Neural cell (in vitro differentiated cells): ENCODE measurements around the gene DCUN1D1. TPM values are rescaled to one million over a fixed set of nuclear protein-coding genes. Genes with fewer than 3 reads are reported as not detected.

ENCODE experiments used
- H2AFZ ChIP-seq: fragments of 200-600, 300-800 bp; sonication (generic), shearing (Covaris generic); 2 replicates; pipeline ENCODE4 v1.6.0; 2014; ENCODE audit warnings: low read depth, mild to moderate bottlenecking, antibody characterized with exemption, low read length, moderate library complexity
- H3F3A ChIP-seq: fragments of 200-600 bp; shearing (Covaris generic); 2 replicates; pipeline ENCODE4 v1.6.1; 2016; ENCODE audit warnings: mild to moderate bottlenecking, moderate library complexity, mixed read lengths, antibody characterized with exemption, low read length; ENCODE audit not compliant: insufficient read depth, poor library complexity, severe bottlenecking
- H3K27ac ChIP-seq: fragments of 200-600, 300-800 bp; sonication (generic), shearing (Covaris generic); 2 replicates; pipeline ENCODE4 v1.5.1; 2014; ENCODE audit warnings: mild to moderate bottlenecking, low read length, moderate library complexity
- H3K27me3 ChIP-seq: fragments of 300-800, 200-600 bp; sonication (generic), shearing (Covaris generic); 2 replicates; pipeline ENCODE4 v1.6.0; 2014; ENCODE audit warnings: mild to moderate bottlenecking, low read depth, low read length, moderate library complexity; ENCODE audit not compliant: insufficient read depth
- H3K36me3 ChIP-seq: fragments of 300-800, 200-600 bp; sonication (generic), shearing (Covaris generic); 2 replicates; pipeline ENCODE4 v1.5.1; 2014; ENCODE audit warnings: mild to moderate bottlenecking, antibody characterized with exemption, low read length, moderate library complexity; ENCODE audit not compliant: insufficient read depth
- H3K4me2 ChIP-seq: fragments of 300-800, 200-600 bp; sonication (generic), shearing (Covaris generic); 2 replicates; pipeline ENCODE4 v1.6.0; 2014; ENCODE audit warnings: mild to moderate bottlenecking, low read length
- H3K4me3 ChIP-seq: fragments of 300-800, 200-600 bp; sonication (generic), shearing (Covaris generic); 2 replicates; pipeline ENCODE4 v1.5.1; 2014; ENCODE audit warnings: mild to moderate bottlenecking, low read length, moderate library complexity
- H3K79me2 ChIP-seq: fragments of 200-600 bp; shearing (Covaris generic); replicated peaks from 2 replicates; pipeline ENCODE4 v1.6.0; 2014; ENCODE audit warnings: mild to moderate bottlenecking, low read length, moderate library complexity; ENCODE audit not compliant: insufficient read depth
- H3K9ac ChIP-seq: fragments of 300-800, 200-600 bp; sonication (generic), shearing (Covaris generic); 2 replicates; pipeline ENCODE4 v1.6.1; 2016; ENCODE audit warnings: mild to moderate bottlenecking, low read length, mixed read lengths
- H3K9me2 ChIP-seq: fragments of 200-600 bp; shearing (Covaris generic); 2 replicates; pipeline ENCODE4 v1.6.1; 2016; ENCODE audit warnings: mild to moderate bottlenecking, low read length, mixed read lengths; ENCODE audit not compliant: insufficient read depth
- H3K9me3 ChIP-seq: fragments of 200-600, 300-800 bp; sonication (generic), shearing (Covaris generic); 2 replicates; pipeline ENCODE4 v1.6.1; 2016; ENCODE audit warnings: mild to moderate bottlenecking, mixed run types, low read length, moderate library complexity, mixed read lengths
- H4K20me1 ChIP-seq: fragments of 200-600 bp; shearing (Covaris generic); 2 replicates; pipeline ENCODE4 v1.6.1; 2016; ENCODE audit warnings: mild to moderate bottlenecking, mixed run types; ENCODE audit not compliant: insufficient read depth
- CTCF ChIP-seq: fragments of 450-650 bp; IDR thresholded peaks from 2 replicates; pipeline ENCODE4 v1.5.1; 2014; ENCODE audit warnings: antibody characterized with exemption, mild to moderate bottlenecking, moderate library complexity; ENCODE audit not compliant: poor library complexity, severe bottlenecking
- EP300 ChIP-seq: fragments of 450-650 bp; conservative IDR thresholded peaks from 2 replicates; pipeline ENCODE4 v1.6.1; 2014; ENCODE audit warnings: antibody characterized with exemption, mild to moderate bottlenecking, moderate library complexity; ENCODE audit not compliant: poor library complexity, severe bottlenecking
- EZH2 ChIP-seq: fragments of 200-600, 300-800 bp; shearing (Covaris generic), sonication (generic); IDR thresholded peaks from 2 replicates; pipeline ENCODE4 v1.6.1; 2014; ENCODE audit warnings: antibody characterized with exemption, low read length, borderline replicate concordance, mild to moderate bottlenecking; ENCODE audit not compliant: insufficient read depth, poor library complexity, severe bottlenecking
- MXI1 ChIP-seq: fragments of 450-650 bp; conservative IDR thresholded peaks from 2 replicates; pipeline ENCODE4 v1.6.1; 2014; ENCODE audit warnings: antibody characterized with exemption, mild to moderate bottlenecking; ENCODE audit not compliant: poor library complexity, severe bottlenecking
- POLR2AphosphoS5 ChIP-seq: IDR thresholded peaks from 2 replicates; pipeline ENCODE4 v1.6.1; 2012
- RAD21 ChIP-seq: fragments of 450-650 bp; conservative IDR thresholded peaks from 2 replicates; pipeline ENCODE4 v1.6.1; 2014; ENCODE audit warnings: antibody characterized with exemption, mild to moderate bottlenecking, moderate library complexity
- SMC3 ChIP-seq: fragments of 450-650 bp; conservative IDR thresholded peaks from 2 replicates; pipeline ENCODE4 v1.6.1; 2014; ENCODE audit warnings: antibody characterized with exemption, mild to moderate bottlenecking, moderate library complexity; ENCODE audit not compliant: poor library complexity
- TAF1 ChIP-seq: IDR thresholded peaks from 2 replicates; pipeline ENCODE4 v1.6.1; 2012; ENCODE audit warnings: low read depth
- polyA plus RNA-seq: library from polyadenylated mRNA; depleted of rRNA; stranded (reverse); fragments of >200 nt; gene quantifications from 2 replicates; pipeline ENCODE4 v1.2.3, GENCODE V29; 2014
- TF ChIP-seq, protein P1 (sequence below): IDR thresholded peaks from 2 replicates; pipeline ENCODE4 v1.6.1; 2012; ENCODE audit warnings: borderline replicate concordance

Gene DCUN1D1
- polyA plus RNA-seq, 1 donor from 2014 or later, result 33.4 TPM

GRCh38 chr3:183013856-183014255 lies 33.5 kb upstream of the DCUN1D1 start:
- H3K4me2 ChIP-seq, result no peak overlapping the region
- H3K4me3 ChIP-seq, result no peak overlapping the region
- no peak overlapping the region for H3K9ac ChIP-seq
- no peaks in the 10 kb centered on the region for H3K9me2 ChIP-seq
- TF ChIP-seq, protein P1, sequence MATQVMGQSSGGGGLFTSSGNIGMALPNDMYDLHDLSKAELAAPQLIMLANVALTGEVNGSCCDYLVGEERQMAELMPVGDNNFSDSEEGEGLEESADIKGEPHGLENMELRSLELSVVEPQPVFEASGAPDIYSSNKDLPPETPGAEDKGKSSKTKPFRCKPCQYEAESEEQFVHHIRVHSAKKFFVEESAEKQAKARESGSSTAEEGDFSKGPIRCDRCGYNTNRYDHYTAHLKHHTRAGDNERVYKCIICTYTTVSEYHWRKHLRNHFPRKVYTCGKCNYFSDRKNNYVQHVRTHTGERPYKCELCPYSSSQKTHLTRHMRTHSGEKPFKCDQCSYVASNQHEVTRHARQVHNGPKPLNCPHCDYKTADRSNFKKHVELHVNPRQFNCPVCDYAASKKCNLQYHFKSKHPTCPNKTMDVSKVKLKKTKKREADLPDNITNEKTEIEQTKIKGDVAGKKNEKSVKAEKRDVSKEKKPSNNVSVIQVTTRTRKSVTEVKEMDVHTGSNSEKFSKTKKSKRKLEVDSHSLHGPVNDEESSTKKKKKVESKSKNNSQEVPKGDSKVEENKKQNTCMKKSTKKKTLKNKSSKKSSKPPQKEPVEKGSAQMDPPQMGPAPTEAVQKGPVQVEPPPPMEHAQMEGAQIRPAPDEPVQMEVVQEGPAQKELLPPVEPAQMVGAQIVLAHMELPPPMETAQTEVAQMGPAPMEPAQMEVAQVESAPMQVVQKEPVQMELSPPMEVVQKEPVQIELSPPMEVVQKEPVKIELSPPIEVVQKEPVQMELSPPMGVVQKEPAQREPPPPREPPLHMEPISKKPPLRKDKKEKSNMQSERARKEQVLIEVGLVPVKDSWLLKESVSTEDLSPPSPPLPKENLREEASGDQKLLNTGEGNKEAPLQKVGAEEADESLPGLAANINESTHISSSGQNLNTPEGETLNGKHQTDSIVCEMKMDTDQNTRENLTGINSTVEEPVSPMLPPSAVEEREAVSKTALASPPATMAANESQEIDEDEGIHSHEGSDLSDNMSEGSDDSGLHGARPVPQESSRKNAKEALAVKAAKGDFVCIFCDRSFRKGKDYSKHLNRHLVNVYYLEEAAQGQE, result no peak
- TF ChIP-seq TAF1 (no peak), POLR2AphosphoS5 (no peak), EZH2 (no peak), SMC3 (no peak), EP300 (no peak), CTCF (no peak), MXI1 (no peak), RAD21 (no peak)
- no peaks in the 10 kb centered on the region for H3K27me3 ChIP-seq
- no peaks in the 10 kb centered on the region for H3K79me2 ChIP-seq
- H3K36me3 ChIP-seq, result peaks cover 8% of the 10 kb centered on the region
- no peak overlapping the region for H2AFZ ChIP-seq
- no peaks in the 10 kb centered on the region for H4K20me1 ChIP-seq
- no peaks in the 10 kb centered on the region for H3K9me3 ChIP-seq
- H3K27ac ChIP-seq, result no peak overlapping the region
- H3F3A ChIP-seq, result no peaks in the 10 kb centered on the region

GRCh38 chr3:183013074-183013473 lies 32.7 kb upstream of the DCUN1D1 start:
- H3K27ac ChIP-seq, result no peak overlapping the region

More at GRCh38 chr3:183013074-183013473, 32.7 kb upstream of the DCUN1D1 start:
- H3K27me3 ChIP-seq, result no peaks in the 10 kb centered on the region
- no peak overlapping the region for H2AFZ ChIP-seq
- no peaks in the 10 kb centered on the region for H3K79me2 ChIP-seq
- no peak overlapping the region for H3K4me2 ChIP-seq
- no peak overlapping the region for H3K9ac ChIP-seq
- H3K9me2 ChIP-seq, result no peaks in the 10 kb centered on the region
- no peaks in the 10 kb centered on the region for H4K20me1 ChIP-seq
- no peak overlapping the region for H3K4me3 ChIP-seq
- TF ChIP-seq MXI1, result no peak
- no peak for TF ChIP-seq EZH2
- TF ChIP-seq TAF1, result no peak
- TF ChIP-seq CTCF, result no peak
- no peak for TF ChIP-seq SMC3
- TF ChIP-seq EP300, result no peak
- no peak for TF ChIP-seq RAD21
- no peak for TF ChIP-seq POLR2AphosphoS5
- TF ChIP-seq, protein P1, result no peak
- H3K36me3 ChIP-seq, result peaks cover 8% of the 10 kb centered on the region
- H3K9me3 ChIP-seq, result no peaks in the 10 kb centered on the region
- no peaks in the 10 kb centered on the region for H3F3A ChIP-seq
